Panc1 (cell line): ENCODE data around the gene PRRG3. TPM values are rescaled to one million over a fixed set of nuclear protein-coding genes. Genes with fewer than 3 reads are reported as not detected.

Experiments
- ATAC-seq: fragments of 200-7000 bp; cut with Tn5 transposase; 2 replicates; pipeline ENCODE4 v1.9.1; 2020; ENCODE audit warnings: mild to moderate bottlenecking, moderate library complexity
- BruUV-seq: library from RNA; stranded (reverse); fragments of 400-500 nt; replicated peaks from 2 replicates; lab custom pipeline; 2021; lab: Mats Ljungman, UMichigan
- CTCF ChIA-PET: fragments of 300-600 bp; sonication (Branson Sonifier 250); formaldehyde crosslinking; loops from one replicate; lab custom pipeline; 2022; ENCODE audit warnings: antibody characterized with exemption; lab: Charles Lee
- POLR2A ChIA-PET: fragments of 300-600 bp; sonication (Branson Sonifier 250); formaldehyde crosslinking; loops from one replicate; lab custom pipeline; 2022; ENCODE audit warnings: antibody characterized with exemption; lab: Charles Lee
- DNase-seq: peaks from one replicate; pipeline ENCODE4 v3.0.0-alpha.2; 2010; ENCODE audit warnings: low read depth, low spot score
- H3K27ac ChIP-seq: 2 replicates; pipeline ENCODE4 v1.5.1; 2011; ENCODE audit warnings: mild to moderate bottlenecking, low read length, inconsistent platforms
- H3K27me3 ChIP-seq: fragments of 200-500 bp; sonication (Bioruptor generic); 2 replicates; pipeline ENCODE4 v1.6.0; 2014; ENCODE audit warnings: low read length, inconsistent platforms; ENCODE audit not compliant: control insufficient read depth, insufficient read depth
- H3K36me3 ChIP-seq: fragments of 200-500 bp; sonication (Bioruptor generic); 2 replicates; pipeline ENCODE4 v1.5.1; 2014; ENCODE audit warnings: inconsistent platforms, mild to moderate bottlenecking, low read length, moderate library complexity; ENCODE audit not compliant: control insufficient read depth, insufficient read depth
- H3K4me1 ChIP-seq: 2 replicates; pipeline ENCODE4 v1.5.1; 2011; ENCODE audit warnings: inconsistent platforms, mild to moderate bottlenecking, low read length, moderate library complexity; ENCODE audit not compliant: control insufficient read depth, insufficient read depth
- H3K4me3 ChIP-seq, 2 experiments: 2 replicates each; pipeline ENCODE4 v1.5.1; 2011 to 2012; ENCODE audit warnings: low read depth in 2 of 2, low read length in 2 of 2, mild to moderate bottlenecking in 2 of 2, inconsistent platforms in 1 of 2, moderate library complexity in 1 of 2
- H3K9me3 ChIP-seq: fragments of 200-500 bp; sonication (Bioruptor generic); 2 replicates; pipeline ENCODE4 v1.5.1; 2014; ENCODE audit warnings: low read depth, mild to moderate bottlenecking, inconsistent platforms, low read length, moderate library complexity; ENCODE audit not compliant: control insufficient read depth, insufficient read depth
- POLR2AphosphoS5 ChIP-seq: IDR thresholded peaks from 2 replicates; pipeline ENCODE4 v1.6.1; 2012; ENCODE audit warnings: mild to moderate bottlenecking, low read depth, low read length, moderate library complexity
- SIN3A ChIP-seq: IDR thresholded peaks from 2 replicates; pipeline ENCODE4 v1.6.1; 2012; ENCODE audit warnings: low read depth, mild to moderate bottlenecking, low read length, moderate library complexity, borderline replicate concordance; ENCODE audit not compliant: insufficient read depth
- TCF7L2 ChIP-seq: IDR thresholded peaks from 2 replicates; pipeline ENCODE4 v1.6.1; 2011; ENCODE audit warnings: mild to moderate bottlenecking, low read depth, low read length, inconsistent platforms
- in situ Hi-C: cut with HindIII; loops from 2 replicates; pipeline ENCODE4 v1.10.0; 2016; ENCODE audit warnings: low sequenced_read_pairs, low pct_unique_long_range_greater_than_20kb
- intact Hi-C: fragments of 100-400 bp; cut with micrococcal nuclease; formaldehyde crosslinking; loops from one replicate; pipeline ENCODE4 v1.10.0; 2022; ENCODE audit not compliant: unreplicated experiment
- total RNA-seq: library from RNA; stranded (reverse); gene quantifications from one replicate; pipeline ENCODE4 v1.2.1, GENCODE V29; 2021; ENCODE audit not compliant: unreplicated experiment
- TF ChIP-seq, protein P1 (sequence below): fragments of 450-650 bp; IDR thresholded peaks from 2 replicates; pipeline ENCODE4 v1.5.1; 2017; ENCODE audit warnings: mild to moderate bottlenecking
- TF ChIP-seq, protein P2 (sequence below), 2 experiments: IDR thresholded peaks; 2 replicates each; pipeline ENCODE4 v1.6.1; 2011 to 2012; ENCODE audit warnings: low read depth in 2 of 2, control low read depth in 1 of 2, low read length in 1 of 2, mild to moderate bottlenecking in 1 of 2, moderate library complexity in 1 of 2; ENCODE audit not compliant: insufficient read depth in 1 of 2

PRRG3 gene
- total RNA-seq, 1 experiment from 2014 or later, result not detected

DNA sequence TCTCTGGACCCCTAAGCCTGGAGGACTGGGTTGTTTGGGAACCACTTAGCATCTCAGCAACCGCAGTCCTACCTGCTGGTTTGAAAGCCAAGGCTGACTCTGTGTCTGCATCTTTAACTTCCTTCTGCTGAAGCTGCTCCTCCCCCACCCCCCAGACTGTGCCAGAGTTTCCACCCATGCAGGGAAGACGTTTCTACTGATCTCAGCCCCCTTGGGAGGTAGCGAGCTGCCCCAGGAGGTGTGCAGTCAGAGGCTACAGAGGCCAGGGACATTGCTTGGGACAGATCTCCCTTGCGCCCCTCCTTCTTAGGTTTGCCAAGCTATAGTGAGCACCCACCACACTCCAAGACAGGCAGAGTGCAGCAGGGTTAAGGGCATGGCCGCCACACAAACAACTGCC is 15.9 kb downstream of the PRRG3 start:
- ATAC-seq, result no peak
- no peak for DNase-seq
- no peaks in the 10 kb centered on the region for H3K36me3 ChIP-seq
- no peaks in the 10 kb centered on the region for H3K4me1 ChIP-seq
- intact Hi-C loops (loop anchor here (10.0 kb wide), 1 partner anchor 1104 kb away; no protein-coding TSS in a partner anchor), in situ Hi-C loops (no loop called here)
- CTCF ChIA-PET, result no interaction called here
- H3K27ac ChIP-seq, result no peak overlapping the region
- no peaks in the 10 kb centered on the region for H3K27me3 ChIP-seq
- no TSS peak for BruUV-seq
- TF ChIP-seq, protein P1, sequence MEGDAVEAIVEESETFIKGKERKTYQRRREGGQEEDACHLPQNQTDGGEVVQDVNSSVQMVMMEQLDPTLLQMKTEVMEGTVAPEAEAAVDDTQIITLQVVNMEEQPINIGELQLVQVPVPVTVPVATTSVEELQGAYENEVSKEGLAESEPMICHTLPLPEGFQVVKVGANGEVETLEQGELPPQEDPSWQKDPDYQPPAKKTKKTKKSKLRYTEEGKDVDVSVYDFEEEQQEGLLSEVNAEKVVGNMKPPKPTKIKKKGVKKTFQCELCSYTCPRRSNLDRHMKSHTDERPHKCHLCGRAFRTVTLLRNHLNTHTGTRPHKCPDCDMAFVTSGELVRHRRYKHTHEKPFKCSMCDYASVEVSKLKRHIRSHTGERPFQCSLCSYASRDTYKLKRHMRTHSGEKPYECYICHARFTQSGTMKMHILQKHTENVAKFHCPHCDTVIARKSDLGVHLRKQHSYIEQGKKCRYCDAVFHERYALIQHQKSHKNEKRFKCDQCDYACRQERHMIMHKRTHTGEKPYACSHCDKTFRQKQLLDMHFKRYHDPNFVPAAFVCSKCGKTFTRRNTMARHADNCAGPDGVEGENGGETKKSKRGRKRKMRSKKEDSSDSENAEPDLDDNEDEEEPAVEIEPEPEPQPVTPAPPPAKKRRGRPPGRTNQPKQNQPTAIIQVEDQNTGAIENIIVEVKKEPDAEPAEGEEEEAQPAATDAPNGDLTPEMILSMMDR, result no peak
- TF ChIP-seq POLR2AphosphoS5, result no peak
- TF ChIP-seq, protein P2, sequence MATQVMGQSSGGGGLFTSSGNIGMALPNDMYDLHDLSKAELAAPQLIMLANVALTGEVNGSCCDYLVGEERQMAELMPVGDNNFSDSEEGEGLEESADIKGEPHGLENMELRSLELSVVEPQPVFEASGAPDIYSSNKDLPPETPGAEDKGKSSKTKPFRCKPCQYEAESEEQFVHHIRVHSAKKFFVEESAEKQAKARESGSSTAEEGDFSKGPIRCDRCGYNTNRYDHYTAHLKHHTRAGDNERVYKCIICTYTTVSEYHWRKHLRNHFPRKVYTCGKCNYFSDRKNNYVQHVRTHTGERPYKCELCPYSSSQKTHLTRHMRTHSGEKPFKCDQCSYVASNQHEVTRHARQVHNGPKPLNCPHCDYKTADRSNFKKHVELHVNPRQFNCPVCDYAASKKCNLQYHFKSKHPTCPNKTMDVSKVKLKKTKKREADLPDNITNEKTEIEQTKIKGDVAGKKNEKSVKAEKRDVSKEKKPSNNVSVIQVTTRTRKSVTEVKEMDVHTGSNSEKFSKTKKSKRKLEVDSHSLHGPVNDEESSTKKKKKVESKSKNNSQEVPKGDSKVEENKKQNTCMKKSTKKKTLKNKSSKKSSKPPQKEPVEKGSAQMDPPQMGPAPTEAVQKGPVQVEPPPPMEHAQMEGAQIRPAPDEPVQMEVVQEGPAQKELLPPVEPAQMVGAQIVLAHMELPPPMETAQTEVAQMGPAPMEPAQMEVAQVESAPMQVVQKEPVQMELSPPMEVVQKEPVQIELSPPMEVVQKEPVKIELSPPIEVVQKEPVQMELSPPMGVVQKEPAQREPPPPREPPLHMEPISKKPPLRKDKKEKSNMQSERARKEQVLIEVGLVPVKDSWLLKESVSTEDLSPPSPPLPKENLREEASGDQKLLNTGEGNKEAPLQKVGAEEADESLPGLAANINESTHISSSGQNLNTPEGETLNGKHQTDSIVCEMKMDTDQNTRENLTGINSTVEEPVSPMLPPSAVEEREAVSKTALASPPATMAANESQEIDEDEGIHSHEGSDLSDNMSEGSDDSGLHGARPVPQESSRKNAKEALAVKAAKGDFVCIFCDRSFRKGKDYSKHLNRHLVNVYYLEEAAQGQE (IDR thresholded peaks at IDR 0.05; ENCODE audit: insufficient read depth in 1 of 2, low read depth in 2 of 2, low read length in 1 of 2), result no peak
- no peak for TF ChIP-seq TCF7L2
- no peak for TF ChIP-seq SIN3A
- POLR2A ChIA-PET, result no interaction called here
- no peak overlapping the region for H3K4me3 ChIP-seq
- no peaks in the 10 kb centered on the region for H3K9me3 ChIP-seq

DNA sequence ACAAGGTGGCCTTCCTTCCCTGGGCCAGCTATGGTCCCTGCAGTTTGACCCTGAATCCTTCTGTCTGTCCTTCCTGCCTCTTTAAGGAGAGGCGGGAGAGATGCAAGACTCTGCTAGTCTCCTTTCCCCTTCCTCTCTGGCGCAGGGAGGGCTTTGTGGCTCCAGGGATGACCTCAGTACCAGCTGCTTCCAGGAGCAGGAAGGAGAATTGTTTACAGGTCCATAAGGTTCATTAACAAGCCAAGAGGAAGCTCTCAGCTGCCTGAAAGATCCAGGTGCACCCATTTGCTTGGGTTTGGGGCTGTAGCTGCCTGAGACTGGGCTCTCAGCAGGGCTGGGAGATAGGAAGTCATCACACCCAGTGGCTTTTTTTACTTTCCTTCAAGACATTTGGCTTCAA is 16.5 kb downstream of the PRRG3 start:
- no TSS peak for BruUV-seq
- TF ChIP-seq, protein P1, result no peak
- TF ChIP-seq TCF7L2 (no peak), SIN3A (no peak), POLR2AphosphoS5 (no peak)
- TF ChIP-seq, protein P2 (IDR thresholded peaks at IDR 0.05; ENCODE audit: insufficient read depth in 1 of 2, low read depth in 2 of 2, low read length in 1 of 2), result no peak
- Histone ChIP-seq H3K36me3 (no peaks in the 10 kb centered on the region), H3K9me3 (no peaks in the 10 kb centered on the region), H3K27ac (no peak overlapping the region), H3K4me3 (no peak overlapping the region), H3K4me1 (no peaks in the 10 kb centered on the region), H3K27me3 (no peaks in the 10 kb centered on the region)
- CTCF ChIA-PET, result no interaction called here
- POLR2A ChIA-PET, result no interaction called here
- DNase-seq (no peak), ATAC-seq (no peak)
- in situ Hi-C loops, result no loop called here
- intact Hi-C loops, result loop anchor here (10.0 kb wide), 1 partner anchor 1103 kb away; no protein-coding TSS in a partner anchor
